HepG2 (cell line): Measurements from ENCODE around the gene TLL2. TPM values are rescaled to one million over a fixed set of nuclear protein-coding genes. Genes with fewer than 3 reads are reported as not detected.
A peak's percentile ranks its signal among the peaks of the same experiment; 100 is the strongest.

Experiments used
- AHR ChIP-seq: IDR thresholded peaks from 2 replicates; pipeline ENCODE4 v1.6.1; 2018; ENCODE audit warnings: missing genetic modification reagents, missing compliant biosample characterization
- ASH2L ChIP-seq: fragments of 300-600, 200-600 bp; sonication (generic); IDR thresholded peaks from 2 replicates; pipeline ENCODE4 v1.7.0; 2017; ENCODE audit warnings: low read depth, mild to moderate bottlenecking, moderate library complexity, mixed read lengths, low read length; ENCODE audit not compliant: insufficient read length
- ATRX ChIP-seq: sonication (generic); formaldehyde crosslinking; IDR thresholded peaks from 2 replicates; pipeline ENCODE4 v1.4.0; 2020; ENCODE audit warnings: missing genetic modification reagents, borderline replicate concordance
- BHLHE40 ChIP-seq: IDR thresholded peaks from 2 replicates; pipeline ENCODE4 v1.6.1; 2011; ENCODE audit warnings: low read length, improper control_type of control experiment
- KAT7 ChIP-seq: IDR thresholded peaks from 2 replicates; pipeline ENCODE4 v1.6.1; 2018; ENCODE audit warnings: borderline replicate concordance, missing compliant biosample characterization
- MIER3 ChIP-seq: IDR thresholded peaks from 2 replicates; pipeline ENCODE4 v1.6.1; 2016; ENCODE audit warnings: missing compliant biosample characterization, borderline replicate concordance
- MTF2 ChIP-seq: sonication (generic); formaldehyde crosslinking; IDR thresholded peaks from 2 replicates; pipeline ENCODE4 v1.5.0; 2020; ENCODE audit warnings: missing genetic modification reagents, borderline replicate concordance
- MXD4 ChIP-seq: IDR thresholded peaks from 2 replicates; pipeline ENCODE4 v1.6.1; 2016; ENCODE audit warnings: mild to moderate bottlenecking, missing biosample characterization, missing genetic modification reagents
- POLR2G ChIP-seq: fragments of 200-400 bp; formaldehyde crosslinking; IDR thresholded peaks from 2 replicates; pipeline ENCODE4 v1.6.1; 2018; ENCODE audit warnings: mild to moderate bottlenecking, low read depth, low read length, moderate library complexity
- RARA ChIP-seq: IDR thresholded peaks from 2 replicates; pipeline ENCODE4 v1.6.1; 2016; ENCODE audit warnings: missing genetic modification reagents, missing compliant biosample characterization
- RCOR2 ChIP-seq: IDR thresholded peaks from 2 replicates; pipeline ENCODE4 v1.6.1; 2016; ENCODE audit warnings: missing biosample characterization, missing genetic modification reagents
- RFX3 ChIP-seq: IDR thresholded peaks from 2 replicates; pipeline ENCODE4 v1.6.1; 2016; ENCODE audit warnings: missing biosample characterization, missing genetic modification reagents
- SMARCC2 ChIP-seq: fragments of 450-650 bp; IDR thresholded peaks from 2 replicates; pipeline ENCODE4 v1.6.1; 2017; ENCODE audit warnings: antibody characterized with exemption, mild to moderate bottlenecking
- SP1 ChIP-seq, 2 experiments: fragments of 450-650 bp in 1 of 2; sonication (generic) in 1 of 2; formaldehyde crosslinking in 1 of 2; IDR thresholded peaks; 2 replicates each; pipeline versions ENCODE4 v1.4.0 to v1.6.1; 2016 to 2020; ENCODE audit warnings: missing genetic modification reagents in 1 of 2
- STAG1 ChIP-seq: sonication (generic); formaldehyde crosslinking; IDR thresholded peaks from 2 replicates; pipeline ENCODE4 v1.4.0; 2020; ENCODE audit warnings: missing genetic modification reagents
- ZFP41 ChIP-seq: sonication (generic); formaldehyde crosslinking; IDR thresholded peaks from 2 replicates; pipeline ENCODE4 v1.4.0; 2020; ENCODE audit warnings: mild to moderate bottlenecking, missing genetic modification reagents, borderline replicate concordance
- ZIK1 ChIP-seq: sonication (generic); formaldehyde crosslinking; IDR thresholded peaks from 2 replicates; pipeline ENCODE4 v1.5.0; 2020; ENCODE audit warnings: mild to moderate bottlenecking, low read depth, missing genetic modification reagents, borderline replicate concordance
- ZNF577 ChIP-seq: sonication (generic); formaldehyde crosslinking; IDR thresholded peaks from 2 replicates; pipeline ENCODE4 v1.4.0; 2020; ENCODE audit warnings: mild to moderate bottlenecking, low read depth, missing genetic modification reagents, borderline replicate concordance
- ZNF775 ChIP-seq: sonication (generic); formaldehyde crosslinking; IDR thresholded peaks from 2 replicates; pipeline ENCODE4 v1.4.0; 2020; ENCODE audit warnings: missing genetic modification reagents, mild to moderate bottlenecking, moderate library complexity, borderline replicate concordance
- polyA plus RNA-seq, 8 experiments: library from polyadenylated mRNA; depleted of rRNA in 3 of 8; stranded (reverse) in 7 of 8; unstranded in 1 of 8; fragments of >200 nt; fragmentation: Illumina TruSeq in 4 of 8; extraction: Trizol in 4 of 8; gene quantifications; 2 replicates each; pipeline versions ENCODE4 v1.2.1 to v1.2.3, GENCODE V29; 2011 to 2016; ENCODE audit warnings: low read depth in 4 of 8, missing spikeins in 1 of 8, mixed read lengths in 1 of 8; ENCODE audit not compliant: insufficient read depth in 1 of 8
- total RNA-seq, 5 experiments: library from RNA; depleted of rRNA; stranded (reverse); fragments of >200 nt; fragmentation: Illumina TruSeq; extraction: Trizol; gene quantifications; 2 replicates each; pipeline ENCODE4 v1.2.3, GENCODE V29; 2016; ENCODE audit warnings: low read depth in 1 of 5
- TF ChIP-seq, protein P1 (sequence below): sonication (generic); formaldehyde crosslinking; IDR thresholded peaks from 2 replicates; pipeline ENCODE4 v1.4.0; 2020; ENCODE audit warnings: mild to moderate bottlenecking, missing genetic modification reagents
- TF ChIP-seq, protein P2 (sequence below): sonication (generic); formaldehyde crosslinking; IDR thresholded peaks from 2 replicates; pipeline ENCODE4 v1.4.0; 2020; ENCODE audit warnings: missing genetic modification reagents

Gene TLL2
- total and polyA plus RNA-seq, 2 of the 13 experiments (the other 11 are each of a cell fraction or from before 2014, with no cell fraction given): 0.09 TPM; not detected in 1

DNA sequence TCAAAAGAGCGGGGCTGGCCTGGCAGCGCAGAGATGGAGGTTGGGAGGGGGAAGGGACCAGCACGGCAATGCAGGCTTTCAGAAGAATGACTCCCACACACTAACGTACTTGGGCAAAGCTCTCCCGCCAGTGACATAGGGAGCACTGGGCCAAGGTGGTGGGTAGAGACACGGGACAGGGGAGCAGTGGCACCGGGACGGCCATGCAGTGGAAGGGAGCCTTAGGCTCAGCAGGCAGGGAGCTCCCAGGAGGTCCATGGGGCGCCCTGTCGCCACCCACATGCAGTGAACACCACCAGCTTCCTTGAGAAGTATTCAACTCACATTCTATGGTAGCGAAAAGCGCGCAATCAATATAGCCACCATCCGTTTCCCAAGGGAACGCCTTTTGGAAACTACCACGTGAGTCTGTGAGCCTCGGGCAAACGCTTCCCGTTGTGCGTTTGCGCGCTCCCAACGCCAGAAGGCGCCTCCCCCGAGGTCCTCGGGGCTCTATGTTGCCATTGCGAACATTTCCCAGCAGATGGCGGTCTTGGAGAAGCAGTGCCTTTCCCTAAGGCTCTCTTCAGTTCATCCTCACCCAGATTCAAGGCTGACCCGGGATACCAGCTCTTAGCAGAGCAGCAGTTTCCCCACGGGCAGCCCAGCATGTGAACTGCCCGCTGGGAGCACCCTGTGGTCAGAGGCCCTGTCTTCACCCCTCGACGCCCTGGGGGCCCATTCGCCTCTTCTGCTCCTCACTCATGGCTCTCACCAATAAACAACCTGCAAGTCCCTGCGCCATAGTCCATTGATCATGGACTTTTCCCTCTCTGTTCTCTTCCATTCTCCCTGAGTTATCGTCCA lies 138.5 kb downstream of the TLL2 start (continued):
- TF ChIP-seq MTF2: no peak
- no peak for TF ChIP-seq RFX3 (CRISPR knock-in tag)
- TF ChIP-seq, protein P1, sequence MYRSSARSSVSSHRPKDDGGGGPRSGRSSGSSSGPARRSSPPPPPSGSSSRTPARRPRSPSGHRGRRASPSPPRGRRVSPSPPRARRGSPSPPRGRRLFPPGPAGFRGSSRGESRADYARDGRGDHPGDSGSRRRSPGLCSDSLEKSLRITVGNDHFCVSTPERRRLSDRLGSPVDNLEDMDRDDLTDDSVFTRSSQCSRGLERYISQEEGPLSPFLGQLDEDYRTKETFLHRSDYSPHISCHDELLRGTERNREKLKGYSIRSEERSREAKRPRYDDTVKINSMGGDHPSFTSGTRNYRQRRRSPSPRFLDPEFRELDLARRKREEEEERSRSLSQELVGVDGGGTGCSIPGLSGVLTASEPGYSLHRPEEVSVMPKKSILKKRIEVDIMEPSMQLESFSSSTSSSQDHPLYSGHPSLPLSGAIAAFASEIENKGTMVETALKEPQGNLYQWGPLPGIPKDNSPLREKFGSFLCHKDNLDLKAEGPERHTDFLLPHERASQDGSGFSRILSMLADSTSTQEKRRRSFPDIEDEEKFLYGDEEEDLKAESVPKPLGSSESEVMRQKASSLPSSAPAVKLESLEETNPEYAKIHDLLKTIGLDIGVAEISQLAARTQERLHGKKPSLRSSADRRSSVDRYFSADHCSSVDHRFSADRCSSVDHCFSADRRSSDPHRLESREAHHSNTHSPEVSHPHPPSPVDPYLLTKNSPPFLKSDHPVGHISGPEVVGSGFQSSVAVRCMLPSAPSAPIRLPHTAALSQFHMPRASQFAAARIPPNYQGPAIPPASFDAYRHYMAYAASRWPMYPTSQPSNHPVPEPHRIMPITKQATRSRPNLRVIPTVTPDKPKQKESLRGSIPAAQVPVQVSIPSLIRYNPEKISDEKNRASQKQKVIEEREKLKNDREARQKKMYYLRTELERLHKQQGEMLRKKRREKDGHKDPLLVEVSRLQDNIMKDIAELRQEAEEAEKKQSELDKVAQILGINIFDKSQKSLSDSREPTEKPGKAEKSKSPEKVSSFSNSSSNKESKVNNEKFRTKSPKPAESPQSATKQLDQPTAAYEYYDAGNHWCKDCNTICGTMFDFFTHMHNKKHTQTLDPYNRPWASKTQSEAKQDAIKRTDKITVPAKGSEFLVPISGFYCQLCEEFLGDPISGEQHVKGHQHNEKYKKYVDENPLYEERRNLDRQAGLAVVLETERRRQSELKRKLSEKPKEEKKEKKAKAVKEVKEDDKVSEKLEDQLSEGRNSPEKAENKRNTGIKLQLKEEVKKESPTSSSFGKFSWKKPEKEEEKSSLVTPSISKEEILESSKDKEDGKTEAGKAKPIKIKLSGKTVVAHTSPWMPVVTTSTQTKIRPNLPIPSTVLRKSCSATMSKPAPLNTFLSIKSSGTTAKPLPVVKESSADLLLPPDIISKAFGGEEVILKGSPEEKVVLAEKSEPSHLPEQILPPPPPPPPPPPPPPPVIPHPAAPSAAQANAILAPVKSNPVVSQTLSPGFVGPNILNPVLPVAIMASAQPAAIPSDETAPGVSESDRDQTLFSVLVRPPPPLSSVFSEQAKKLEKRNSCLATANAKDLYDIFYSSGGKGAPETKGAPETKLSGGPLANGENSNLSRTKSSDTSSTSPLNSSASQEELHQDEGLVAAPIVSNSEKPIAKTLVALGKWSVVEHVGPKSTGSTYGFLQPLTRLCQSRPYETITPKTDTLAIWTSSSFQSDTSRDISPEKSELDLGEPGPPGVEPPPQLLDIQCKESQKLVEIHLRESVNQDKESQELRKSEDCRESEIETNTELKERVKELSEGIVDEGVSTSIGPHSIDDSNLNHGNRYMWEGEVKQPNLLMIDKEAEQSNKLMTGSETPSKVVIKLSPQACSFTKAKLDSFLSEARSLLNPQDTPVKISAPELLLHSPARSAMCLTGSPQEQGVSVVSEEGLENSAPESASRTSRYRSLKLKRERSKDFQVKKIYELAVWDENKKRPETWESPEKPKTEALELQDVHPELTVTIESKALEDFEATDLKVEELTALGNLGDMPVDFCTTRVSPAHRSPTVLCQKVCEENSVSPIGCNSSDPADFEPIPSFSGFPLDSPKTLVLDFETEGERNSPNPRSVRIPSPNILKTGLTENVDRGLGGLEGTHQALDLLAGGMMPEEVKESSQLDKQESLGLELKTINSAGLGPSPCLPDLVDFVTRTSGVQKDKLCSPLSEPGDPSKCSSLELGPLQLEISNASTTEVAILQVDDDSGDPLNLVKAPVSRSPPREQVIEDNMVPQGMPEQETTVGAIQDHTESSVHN (CRISPR knock-in tag): no peak; the same call in 1 of the 2 replicates
- no peak for TF ChIP-seq ATRX
- no peak for TF ChIP-seq ASH2L
- no peak for TF ChIP-seq MXD4
- no peak for TF ChIP-seq ZIK1
- no peak for TF ChIP-seq SMARCC2
- peak; percentile 33; the same call in 1 of the 2 replicates for TF ChIP-seq MIER3 (CRISPR knock-in tag)
- TF ChIP-seq ZNF775 (CRISPR knock-in tag): no peak
- no peak for TF ChIP-seq KAT7 (CRISPR knock-in tag)
- TF ChIP-seq ZNF577: no peak
- TF ChIP-seq BHLHE40: no peak
- no peak for TF ChIP-seq SP1 (IDR thresholded peaks at IDR 0.05)
- TF ChIP-seq SP1 (CRISPR knock-in tag; IDR thresholded peaks at IDR 0.05): peak; percentile 30; the same call in 1 of the 2 replicates
- TF ChIP-seq ZFP41: no peak
- TF ChIP-seq STAG1 (CRISPR knock-in tag): peak; percentile 74
- TF ChIP-seq RCOR2 (CRISPR knock-in tag): no peak
- TF ChIP-seq RARA (CRISPR knock-in tag): no peak
- no peak for TF ChIP-seq POLR2G
- TF ChIP-seq, protein P2, sequence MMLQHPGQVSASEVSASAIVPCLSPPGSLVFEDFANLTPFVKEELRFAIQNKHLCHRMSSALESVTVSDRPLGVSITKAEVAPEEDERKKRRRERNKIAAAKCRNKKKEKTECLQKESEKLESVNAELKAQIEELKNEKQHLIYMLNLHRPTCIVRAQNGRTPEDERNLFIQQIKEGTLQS (CRISPR knock-in tag): no peak
- TF ChIP-seq AHR (CRISPR knock-in tag): no peak
